Embryonic facial prominence (tissue), 1 donor: ENCODE measurements around the gene SEC23A.
"Not testable (repeated sequence)": the region's sequence is repeated elsewhere in the genome, so short reads cannot be mapped to it uniquely, and the experiment has no call there.

Source experiments
- DNase-seq: peaks from one replicate; pipeline ENCODE4 v3.0.0-alpha.2; 2016; ENCODE audit errors: extremely low spot score

The SEC23A gene

DNA sequence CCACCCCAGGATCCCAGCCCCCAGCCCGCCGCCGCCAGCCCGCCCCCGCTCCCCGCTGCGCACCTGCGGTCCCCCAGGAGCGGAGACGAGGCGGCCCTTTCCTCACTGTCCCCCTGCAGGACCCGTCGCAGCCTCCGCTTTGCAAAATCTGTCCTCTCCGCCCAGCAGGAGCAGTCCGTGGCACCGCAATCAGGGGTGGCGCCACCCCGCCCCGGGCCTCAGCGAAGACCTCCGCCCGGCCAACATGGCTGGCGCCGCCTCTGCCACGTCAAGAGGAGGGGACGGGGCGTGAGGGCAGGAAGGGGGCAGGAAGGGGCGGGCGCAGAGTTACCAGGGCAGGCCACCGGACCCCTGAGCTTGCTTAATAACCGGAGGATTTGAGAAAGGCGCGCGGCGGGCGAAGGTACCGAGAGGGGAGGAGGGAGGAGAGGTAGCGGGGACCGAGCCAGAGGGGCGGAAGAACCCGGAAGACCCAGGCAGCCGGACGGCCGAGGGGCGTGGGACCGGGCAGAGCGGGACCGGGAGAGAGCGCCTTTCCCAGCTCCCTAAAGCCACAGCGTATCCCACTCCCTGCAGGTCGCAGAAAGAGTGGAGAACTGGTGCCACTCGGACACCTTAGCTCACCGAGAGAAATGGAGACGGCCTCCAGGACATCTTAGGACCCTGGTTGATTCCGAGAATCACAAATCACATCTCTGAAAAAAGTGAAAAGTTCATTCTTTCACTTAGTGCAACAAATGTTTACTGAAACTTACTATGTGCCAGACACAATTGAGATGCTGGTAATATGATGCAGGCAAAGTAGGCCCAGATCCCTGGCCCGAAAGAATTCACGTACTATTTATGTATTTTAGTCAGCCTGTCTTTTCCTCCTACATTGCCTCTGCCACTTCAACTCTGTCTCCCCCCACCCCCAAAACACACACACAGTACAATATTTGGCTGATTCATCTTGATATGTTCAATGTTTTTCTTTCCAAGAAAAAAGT, at the start of gene SEC23A:
Gene SEC23A, minus strand, starts transcription at position 267 of the 989 bp plus-strand sequence. CDS start 7,117 bp downstream, outside the sequence.
- peak; percentile 70 for DNase-seq

DNA sequence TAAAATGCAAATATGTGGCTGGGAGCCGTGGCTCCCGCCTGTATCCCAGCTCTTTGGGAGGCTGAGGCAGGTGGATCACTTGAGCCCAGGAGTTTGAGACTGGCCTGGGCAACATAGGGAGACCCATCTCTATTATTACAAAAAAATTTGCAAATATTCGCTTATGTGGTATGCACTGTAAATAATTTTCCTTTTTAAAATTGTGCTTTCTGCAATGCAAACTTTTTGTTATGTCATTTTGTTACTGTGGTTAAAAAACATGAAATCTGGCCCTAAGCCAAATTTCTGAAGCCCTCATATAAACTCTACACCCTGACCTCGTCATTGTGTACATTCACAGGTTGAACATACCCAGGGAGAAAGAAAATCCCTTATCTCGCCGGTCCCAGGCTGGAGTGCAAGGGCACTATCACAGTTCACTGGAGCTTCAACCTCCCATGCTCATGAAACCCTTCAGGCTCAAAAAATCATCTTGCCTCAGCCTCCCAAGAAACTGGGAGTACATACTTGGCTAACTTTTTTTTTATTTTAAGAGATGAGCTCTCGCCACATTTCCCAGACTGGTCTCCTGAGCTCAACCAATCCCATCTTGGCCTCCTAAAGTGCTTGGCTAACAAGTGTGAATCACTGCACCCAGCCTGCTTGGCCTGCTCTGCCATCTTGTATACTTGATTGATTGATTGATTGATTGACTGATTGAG, 42.4 kb upstream of the SEC23A start:
- no peak for DNase-seq

DNA sequence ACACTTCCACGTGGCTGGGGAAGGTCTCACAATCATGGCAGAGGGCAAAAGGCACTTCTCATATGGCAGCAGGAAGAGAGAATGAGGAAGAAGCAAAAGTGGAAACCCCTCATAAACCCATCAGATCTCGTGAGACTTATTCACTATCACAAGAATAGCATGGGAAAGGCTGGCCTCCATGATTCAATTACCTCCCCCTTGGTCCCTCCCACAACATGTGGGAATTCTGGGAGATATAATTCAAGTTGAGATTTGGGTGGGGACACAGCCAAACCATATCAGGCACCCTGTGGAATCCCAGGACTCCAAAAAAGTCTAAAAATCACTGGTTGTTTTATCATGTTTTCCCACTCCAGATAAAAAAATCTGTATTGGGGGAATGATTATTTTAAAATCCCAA, 40.2 kb upstream of the SEC23A start:
- DNase-seq = not testable (repeated sequence)

DNA sequence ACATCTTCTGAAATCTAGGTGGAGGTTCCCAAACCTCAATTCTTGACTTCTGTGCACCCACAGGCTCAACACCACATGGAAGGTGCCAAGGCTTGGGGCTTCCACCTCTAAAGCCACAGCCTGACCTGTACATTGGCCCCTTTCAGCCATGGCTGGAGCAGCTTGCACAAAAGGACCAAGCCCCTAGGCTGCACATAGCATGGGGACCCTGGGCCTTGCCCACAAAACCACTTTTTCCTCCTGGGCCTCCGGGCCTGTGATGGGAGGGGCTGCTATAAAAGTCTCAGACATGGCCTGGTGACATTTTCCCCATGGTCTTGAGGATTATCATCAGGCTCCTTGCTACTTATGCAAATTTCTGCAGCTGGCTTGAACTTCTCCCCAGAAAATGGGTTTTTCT, 38.6 kb upstream of the SEC23A start:
- DNase-seq = not testable (repeated sequence)

DNA sequence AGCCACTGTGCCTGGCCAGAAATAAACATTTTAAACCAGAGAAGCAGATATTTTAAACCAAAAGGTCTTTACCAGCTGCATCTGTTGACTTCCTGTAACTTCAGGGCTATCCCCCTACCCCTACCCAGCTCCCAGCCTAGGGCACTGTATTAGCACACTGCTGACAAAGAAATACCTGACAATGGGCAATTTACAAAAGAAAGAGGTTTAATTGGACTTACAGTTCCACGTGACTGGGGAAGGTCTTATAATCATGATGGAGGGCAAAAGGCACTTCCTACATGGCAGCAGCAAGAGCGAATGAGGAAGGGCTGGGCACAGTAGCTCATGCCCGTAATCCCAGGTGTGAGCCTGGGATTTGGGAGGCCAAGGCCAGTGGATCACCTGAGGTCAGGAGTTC, 37.1 kb upstream of the SEC23A start:
- DNase-seq = no peak

DNA sequence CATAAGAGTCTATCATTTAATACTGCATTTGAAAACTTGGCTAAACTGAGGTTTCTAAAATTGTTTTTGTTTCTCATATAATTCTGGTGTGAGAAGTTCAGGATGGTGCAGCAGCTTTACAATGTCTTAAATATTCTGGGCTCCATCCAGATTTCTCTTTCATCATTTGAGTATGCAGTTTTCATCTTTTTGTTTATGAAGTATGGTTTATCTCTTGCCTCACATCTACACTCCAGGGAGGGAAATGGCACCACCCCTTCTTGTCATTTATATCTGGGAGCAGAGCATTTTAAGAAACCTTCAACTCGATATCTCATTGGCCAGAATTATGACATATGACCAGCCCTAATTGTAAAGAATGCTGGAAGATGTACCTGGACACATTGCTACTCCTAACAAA, 35.4 kb upstream of the SEC23A start:
- no peak for DNase-seq

DNA sequence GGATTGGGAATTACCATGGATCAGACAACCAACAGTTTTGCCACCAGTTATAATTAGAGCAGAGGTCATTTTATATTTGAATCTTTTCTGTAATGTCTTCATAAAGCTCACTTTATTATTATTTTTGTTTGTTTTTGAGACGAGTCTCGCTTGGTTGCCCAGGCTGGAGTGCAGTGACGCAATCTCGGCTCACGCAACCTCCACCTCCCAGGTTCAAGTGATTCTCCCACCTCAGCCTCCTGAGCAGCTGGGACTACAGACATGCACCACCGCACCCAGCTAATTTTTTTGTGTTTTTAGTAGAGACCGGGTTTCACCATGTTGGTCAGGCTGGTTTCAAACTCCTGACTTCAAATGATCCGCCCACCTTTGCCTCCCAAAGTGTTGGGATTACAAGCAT, 34.8 kb upstream of the SEC23A start:
- DNase-seq = not testable (repeated sequence)

DNA sequence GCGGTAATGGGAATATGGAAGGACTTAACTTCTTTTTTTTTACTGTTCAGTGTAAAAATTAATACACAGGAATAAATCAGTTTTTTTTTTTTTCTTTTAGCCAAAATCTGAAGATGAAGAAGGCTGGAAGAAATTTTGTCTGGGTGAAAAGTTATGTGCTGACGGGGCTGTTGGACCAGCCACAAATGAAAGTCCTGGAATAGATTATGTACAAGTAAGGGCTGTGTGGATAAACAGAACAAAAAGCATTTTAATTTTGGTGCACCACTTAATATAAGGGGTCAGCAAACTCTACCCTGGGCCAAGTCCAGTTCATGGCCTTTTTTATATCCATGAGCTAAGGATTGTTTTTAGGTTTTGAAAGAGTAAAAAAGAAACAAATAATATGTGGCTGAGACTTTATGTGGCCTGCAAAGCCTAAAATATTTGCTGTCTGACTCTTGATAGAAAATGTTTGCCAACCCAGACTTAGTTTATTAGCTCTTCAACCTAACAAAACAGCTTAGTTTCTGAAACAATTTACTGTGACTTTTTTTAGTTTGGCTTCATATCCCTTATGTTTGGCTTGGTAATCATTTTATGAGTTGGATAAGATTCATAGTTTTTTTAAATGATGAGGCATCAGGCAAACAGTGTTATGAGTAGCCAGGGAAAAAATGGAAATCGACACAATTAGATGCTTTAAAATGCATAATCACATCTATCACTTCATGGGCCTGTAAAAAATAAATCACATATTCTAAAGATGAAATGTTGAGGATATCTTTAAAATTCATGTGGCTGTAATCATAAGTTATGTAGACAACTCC, 19.5 kb upstream of the SEC23A start:
- no peak for DNase-seq

DNA sequence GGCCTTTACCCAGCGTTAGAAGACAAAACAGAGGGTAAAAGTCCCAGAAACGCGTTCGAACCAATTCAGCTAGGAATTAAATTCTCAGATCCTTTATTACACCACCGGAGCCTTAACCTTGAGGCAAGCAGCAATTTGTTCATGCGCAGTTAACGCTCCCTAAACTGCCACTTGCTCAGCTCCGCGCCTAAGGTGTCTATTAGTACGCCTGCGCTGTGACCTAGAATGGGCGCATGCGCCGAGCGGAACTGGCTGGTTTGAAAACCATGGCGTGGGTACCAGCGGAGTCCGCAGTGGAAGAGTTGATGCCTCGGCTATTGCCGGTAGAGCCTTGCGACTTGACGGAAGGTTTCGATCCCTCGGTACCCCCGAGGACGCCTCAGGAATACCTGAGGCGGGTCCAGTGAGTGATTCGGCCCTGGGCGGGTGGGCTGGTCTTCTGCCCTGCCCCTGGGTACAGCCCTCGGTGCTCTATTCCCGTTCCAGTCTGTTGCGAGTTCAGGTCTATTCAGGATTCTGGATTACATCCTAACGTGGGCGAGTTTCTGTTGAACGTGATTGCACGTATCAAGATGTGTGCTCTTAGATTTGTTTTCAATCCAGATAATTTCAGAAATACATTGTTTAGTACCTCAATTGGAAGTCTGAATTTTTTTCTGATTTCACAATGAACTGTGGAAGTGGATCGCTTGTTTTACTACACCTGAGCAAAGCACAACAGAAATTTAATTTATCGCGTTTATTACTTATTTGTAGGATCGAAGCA, 11.2 kb upstream of the SEC23A start, which contains the start of gene GEMIN2:
Gene GEMIN2, plus strand, starts transcription at position 251 of the 766 bp plus-strand sequence. Its CDS starts 16 bp downstream, at position 267.
- peak; percentile 75 for DNase-seq

DNA sequence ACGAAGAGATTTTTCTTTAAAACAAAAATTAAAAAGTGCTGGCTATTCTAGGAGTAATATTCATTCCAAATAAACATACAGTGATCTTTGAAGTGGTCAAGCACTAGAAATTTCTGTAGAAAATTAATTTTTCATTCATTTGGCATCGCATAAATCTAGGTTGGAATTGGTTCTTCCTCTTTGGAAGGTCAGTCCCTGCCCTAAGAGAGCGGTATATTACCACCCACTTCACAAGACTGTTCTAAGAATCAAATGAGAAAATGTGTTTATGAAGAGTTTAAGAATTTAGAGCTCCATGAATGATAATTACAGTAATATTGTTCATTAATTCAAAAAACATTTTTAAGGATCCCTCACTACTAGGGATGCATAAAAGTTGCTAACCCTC, 10.6 kb upstream of the SEC23A start:
- no peak for DNase-seq

DNA sequence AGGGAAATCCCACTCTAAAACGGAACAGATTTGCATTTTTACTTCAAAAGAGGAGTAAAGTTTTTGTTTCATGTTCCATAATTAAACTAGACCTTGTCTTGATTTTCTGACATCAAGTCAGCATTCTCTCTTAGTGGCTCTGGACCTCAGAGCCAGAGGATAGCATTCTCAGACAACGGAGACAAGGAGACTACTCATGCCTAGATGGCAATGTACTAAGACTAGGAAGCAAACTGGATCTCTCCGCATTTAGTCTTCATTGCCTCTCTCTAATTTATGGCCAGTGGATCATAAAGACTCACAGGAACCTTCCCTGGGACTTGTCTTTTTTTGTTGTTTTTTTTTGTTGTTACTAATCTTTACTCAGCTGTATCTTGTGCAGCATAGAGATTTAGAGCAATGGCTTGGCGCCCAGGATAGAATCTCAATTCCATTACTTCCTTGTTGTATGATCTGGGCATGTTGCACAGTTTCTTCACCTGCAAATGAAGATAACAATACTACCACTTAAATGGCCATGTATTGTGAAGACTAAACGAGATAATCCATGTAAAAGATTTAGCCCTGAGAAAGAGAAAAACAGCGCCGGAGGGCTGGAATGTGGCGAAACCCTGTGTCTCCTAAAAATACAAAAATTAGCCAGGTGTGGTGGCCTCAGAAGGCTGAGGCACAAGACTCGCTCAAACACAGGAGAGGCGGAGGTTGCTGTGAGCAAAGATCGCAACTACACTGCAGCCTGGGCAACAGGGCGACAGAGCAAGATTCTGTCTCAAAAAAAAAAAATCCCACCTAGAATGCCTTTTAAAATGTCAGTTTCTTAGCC, 7.1 kb upstream of the SEC23A start:
- DNase-seq = no peak

DNA sequence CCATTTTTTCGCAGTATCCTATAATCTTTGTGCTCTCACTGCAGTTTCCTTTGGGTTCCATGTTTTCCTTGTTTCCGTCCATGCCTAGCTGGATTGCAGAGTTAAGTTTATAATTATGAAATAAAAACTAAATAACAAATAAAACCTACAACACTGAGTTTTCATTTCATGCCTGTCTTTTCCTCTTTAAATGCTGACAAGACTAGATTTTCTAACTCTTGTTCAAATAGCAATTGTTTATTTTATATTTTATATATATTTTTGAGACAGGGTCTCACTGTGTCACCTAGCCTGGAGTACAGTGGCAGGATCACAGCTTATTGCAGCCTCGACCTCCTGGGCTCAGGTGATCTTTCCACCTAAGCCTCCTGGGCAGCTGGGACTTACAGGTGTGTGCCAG, 5.8 kb upstream of the SEC23A start:
- DNase-seq = no peak

DNA sequence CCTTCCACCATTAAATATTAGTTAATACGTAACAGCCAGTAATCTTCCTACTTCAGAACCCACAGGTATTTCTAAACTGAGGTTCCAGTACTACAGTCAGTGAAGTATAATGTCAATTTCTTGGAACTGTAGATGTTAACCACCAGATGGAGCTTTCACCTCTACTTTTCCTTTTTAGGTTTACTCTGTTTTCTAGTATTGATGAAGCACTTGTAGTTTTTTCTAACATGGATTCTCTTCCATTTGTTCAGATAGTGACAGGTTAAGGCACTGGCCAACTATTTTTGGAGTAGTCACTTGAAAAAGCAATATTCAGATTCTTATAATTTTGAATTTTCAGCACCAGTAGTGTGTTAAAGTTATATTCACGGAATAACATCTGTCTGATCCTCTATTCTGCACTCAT, 4.6 kb upstream of the SEC23A start:
- DNase-seq = no peak

DNA sequence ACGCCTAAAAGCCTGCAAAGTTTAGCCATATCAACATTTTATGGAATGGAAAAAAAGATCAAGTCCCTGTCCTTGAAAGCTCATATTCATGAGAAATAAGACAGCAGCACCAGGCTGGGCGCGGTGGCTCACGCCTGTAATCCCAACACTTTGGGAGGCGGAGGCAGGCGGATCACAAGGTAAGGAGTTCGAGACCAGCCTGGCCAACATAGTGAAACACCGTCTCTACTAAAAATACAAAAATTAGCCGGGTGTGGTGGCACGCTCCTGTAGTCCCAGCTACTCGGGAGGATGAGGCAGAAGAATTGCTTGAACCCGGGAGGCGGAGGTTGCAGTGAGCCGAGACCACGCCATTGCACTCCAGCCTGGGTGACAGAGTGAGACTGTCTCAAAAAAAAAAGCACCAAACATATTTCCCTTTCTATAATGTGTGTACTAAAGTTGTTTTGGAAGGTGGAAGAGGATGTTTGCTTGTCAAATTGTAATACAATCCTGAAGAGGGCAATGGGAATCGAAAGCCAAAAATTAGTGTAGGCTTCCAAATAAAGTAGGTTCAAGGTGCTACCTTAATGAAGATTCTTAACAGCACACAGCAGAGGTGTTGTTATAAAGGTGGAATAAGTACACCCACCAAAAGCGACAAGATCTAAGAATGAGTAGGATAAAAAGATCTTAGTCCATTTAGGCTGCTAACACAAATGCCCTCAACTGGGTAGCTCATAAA, 1.2 kb upstream of the SEC23A start:
- DNase-seq = not testable (repeated sequence)

DNA sequence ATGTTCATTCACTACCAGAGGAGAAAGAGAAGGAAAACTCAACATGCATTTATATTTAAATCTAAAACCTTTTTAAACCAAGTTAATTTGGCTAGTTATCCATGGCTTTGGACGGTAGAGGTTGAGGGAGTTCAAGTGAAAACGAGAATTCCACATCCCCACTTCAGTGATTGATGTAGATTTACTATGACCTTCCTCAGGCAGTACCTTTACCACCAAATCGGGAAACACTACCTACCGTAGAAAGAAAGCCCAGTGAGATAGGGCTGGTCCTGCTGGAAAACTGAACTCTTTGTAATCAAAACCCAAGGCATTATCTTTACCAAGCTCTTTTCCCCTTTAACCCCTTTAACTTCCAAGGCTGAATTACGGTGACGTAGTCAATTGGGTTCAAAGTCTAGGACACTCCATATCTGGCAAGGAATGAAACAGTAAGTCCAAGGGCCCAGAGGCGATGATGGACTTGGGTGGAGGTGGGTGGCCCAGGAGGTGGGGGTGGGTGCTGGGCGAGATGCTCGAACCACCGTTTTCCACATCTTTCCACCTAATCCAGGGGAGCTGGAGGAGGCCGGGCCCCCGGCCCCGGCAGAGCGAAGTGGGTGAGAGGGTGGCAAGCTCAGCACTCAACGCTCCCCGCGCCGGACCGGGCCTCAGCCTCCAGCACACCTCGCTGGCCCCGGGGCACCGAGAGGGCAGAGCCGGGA, 618 bp downstream of the SEC23A start:
- DNase-seq = no peak

DNA sequence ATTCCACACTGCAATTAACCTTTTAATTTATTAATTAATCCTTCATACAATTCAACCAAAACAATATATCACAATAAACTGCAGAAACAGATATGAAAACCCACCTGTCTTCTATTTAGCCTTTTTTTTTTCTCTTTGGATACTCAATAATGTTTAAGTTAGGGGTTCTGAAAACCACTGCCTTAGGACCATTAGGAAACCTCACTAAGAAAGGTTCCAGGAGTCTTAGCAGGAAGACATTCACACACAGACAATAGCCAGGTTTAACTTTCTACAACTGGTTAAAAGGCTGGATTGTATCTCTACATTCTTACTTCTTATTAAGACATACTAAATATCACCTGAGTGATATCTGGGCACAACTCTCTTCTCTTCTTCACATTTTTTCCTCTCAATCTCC, 3.3 kb downstream of the SEC23A start:
- no peak for DNase-seq

DNA sequence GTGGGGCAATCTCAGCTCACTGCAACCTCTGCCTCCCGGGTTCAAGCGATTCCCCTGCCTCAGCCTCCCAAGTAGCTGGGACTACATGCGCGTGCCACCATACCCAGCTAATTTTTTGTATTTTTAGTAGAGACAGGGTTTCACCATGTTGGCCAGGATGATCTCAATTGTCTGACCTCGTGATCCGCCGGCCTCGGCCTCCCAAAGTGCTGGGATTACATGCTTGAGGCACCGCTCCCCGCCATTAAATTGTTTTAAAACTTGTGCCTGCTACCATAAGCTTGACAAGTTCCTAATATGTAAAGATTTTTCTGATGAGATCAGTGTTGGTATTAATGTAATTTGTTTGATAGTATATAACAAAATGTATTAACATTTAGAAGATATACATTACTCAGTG, 3.8 kb downstream of the SEC23A start:
- not testable (repeated sequence) for DNase-seq

DNA sequence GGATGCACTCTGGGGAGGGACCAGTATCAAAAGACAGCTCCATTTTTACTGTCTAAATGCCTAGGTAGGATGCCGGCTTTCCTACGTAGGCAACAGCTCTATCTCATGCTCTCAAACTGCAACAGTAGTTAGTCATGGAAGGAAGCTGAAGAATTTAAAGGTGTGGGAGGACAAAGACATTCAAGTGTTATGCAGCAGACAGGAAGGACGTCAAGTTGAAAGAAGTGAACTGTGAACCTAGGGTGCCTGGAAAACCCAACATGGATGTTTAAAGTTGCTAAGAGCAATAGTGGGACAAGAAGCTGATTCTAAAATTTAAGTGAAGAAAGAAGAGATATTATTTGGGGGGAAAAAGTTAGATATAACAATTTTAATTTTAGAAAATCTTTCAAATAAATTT, 5.9 kb downstream of the SEC23A start:
- no peak for DNase-seq

DNA sequence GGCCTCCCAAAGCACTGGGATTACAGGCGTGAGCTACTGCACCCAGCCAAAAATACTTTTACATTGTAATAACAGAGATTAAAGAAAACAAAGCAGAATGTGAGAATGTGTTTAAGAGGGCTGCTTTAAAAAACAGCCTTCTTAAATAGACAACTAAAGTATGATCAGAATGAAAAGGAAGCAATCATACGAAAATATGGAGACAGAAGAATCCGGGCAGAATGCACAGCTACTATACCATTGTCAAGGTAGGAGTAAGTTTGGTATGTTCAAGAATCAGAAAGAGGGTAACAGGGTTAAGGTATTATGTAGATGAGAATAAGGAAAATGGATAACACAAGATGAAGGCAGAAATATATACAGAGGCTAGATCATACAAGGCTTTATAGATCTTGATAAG, 8.5 kb downstream of the SEC23A start:
- no peak for DNase-seq
